Sigmoid colon (tissue), 4 donors: ENCODE data around the gene NAT14.

Experiments used
- CTCF ChIP-seq, 4 experiments: fragments of 450-650 bp in 3 of 4; fragments of 200-600 bp in 1 of 4; IDR thresholded peaks; one replicate each; pipeline ENCODE4 v1.5.1; 2016 to 2019; ENCODE audit warnings: antibody characterized with exemption in 4 of 4, mild to moderate bottlenecking in 3 of 4, moderate library complexity in 2 of 4
- POLR2A ChIP-seq, 2 donors: fragments of 450-650 bp; IDR thresholded peaks; one replicate each; pipeline ENCODE4 v1.6.1; 2016; ENCODE audit warnings: antibody characterized with exemption in 2 of 2, mild to moderate bottlenecking in 2 of 2, moderate library complexity in 2 of 2
- POLR2AphosphoS5 ChIP-seq, 4 donors: sonication (generic); formaldehyde crosslinking; IDR thresholded peaks; one replicate each; pipeline ENCODE4 v1.6.1; 2017; ENCODE audit warnings: antibody characterized with exemption in 4 of 4

- TF ChIP-seq POLR2A (IDR thresholded peaks at IDR 0.05) (no peak), CTCF (IDR thresholded peaks at IDR 0.05) (no peak), POLR2AphosphoS5 (IDR thresholded peaks at IDR 0.05) (no peak)
Measured at GRCh38 chr19:55452749-55453346, 32.1 kb upstream of the NAT14 start.
